H1 (cell line): Measurements from ENCODE around the gene ARHGEF35. TPM values are rescaled to one million over a fixed set of nuclear protein-coding genes. Genes with fewer than 3 reads are reported as not detected.

Experiments used
- CTCF ChIA-PET: fragments of 300-600 bp; sonication (Branson Sonifier 250); formaldehyde crosslinking; loops from one replicate; lab custom pipeline; 2021; ENCODE audit not compliant: partially characterized antibody; lab: Charles Lee
- POLR2A ChIA-PET: fragments of 300-600 bp; sonication (Branson Sonifier 250); formaldehyde crosslinking; loops from one replicate; lab custom pipeline; 2021; ENCODE audit warnings: inconsistent platforms; ENCODE audit not compliant: partially characterized antibody; lab: Charles Lee
- DNase-seq, 2 experiments: peaks; one replicate each; pipeline versions ENCODE4 v3.0.0 to v3.0.0-alpha.2; 2010 to 2022; ENCODE audit warnings: low spot score in 2 of 2, low read depth in 1 of 2, mixed read lengths in 1 of 2
- FAIRE-seq: peaks from 2 replicates; lab custom pipeline; 2011; peaks lifted over from hg19 to GRCh38; lab: Jason Lieb, UNC
- H2AFZ ChIP-seq: 2 replicates; pipeline ENCODE4 v1.8.1; 2012; ENCODE audit warnings: low read length, inconsistent platforms
- H2AK5ac ChIP-seq: 2 replicates; pipeline ENCODE4 v1.6.1; 2013; ENCODE audit warnings: low read depth, low read length
- H2BK120ac ChIP-seq: replicated peaks from 2 replicates; pipeline ENCODE3; 2013; ENCODE audit warnings: low read depth, low read length, inconsistent platforms
- H2BK12ac ChIP-seq: 2 replicates; pipeline ENCODE4 v1.6.1; 2013; ENCODE audit warnings: low read depth, low read length
- H2BK15ac ChIP-seq: 2 replicates; pipeline ENCODE4 v1.6.1; 2013; ENCODE audit warnings: low read length
- H2BK20ac ChIP-seq: 2 replicates; pipeline ENCODE4 v1.6.1; 2013; ENCODE audit warnings: low read length
- H2BK5ac ChIP-seq: 2 replicates; pipeline ENCODE4 v1.6.1; 2013; ENCODE audit warnings: low read depth, low read length
- H3K14ac ChIP-seq: 2 replicates; pipeline ENCODE4 v1.6.1; 2013; ENCODE audit warnings: inconsistent platforms; ENCODE audit not compliant: insufficient read length
- H3K18ac ChIP-seq: 2 replicates; pipeline ENCODE4 v1.6.1; 2013; ENCODE audit warnings: low read length; ENCODE audit errors: extremely low read depth
- H3K23ac ChIP-seq: 2 replicates; pipeline ENCODE4 v1.6.1; 2013; ENCODE audit warnings: inconsistent platforms; ENCODE audit not compliant: insufficient read length
- H3K23me2 ChIP-seq: 2 replicates; pipeline ENCODE4 v1.6.1; 2013; ENCODE audit warnings: low read depth, low read length
- H3K27ac ChIP-seq: 2 replicates; pipeline ENCODE4 v1.6.1; 2011; ENCODE audit warnings: low read depth, low read length, inconsistent platforms
- H3K27me3 ChIP-seq, 4 experiments: replicated peaks in 1 of 4; 1 replicate in 1 of 4; 2 replicates in 3 of 4; pipeline versions ENCODE4 v1.6.1 to v1.8.1; 2011 to 2013; ENCODE audit warnings: low read length in 3 of 4, mild to moderate bottlenecking in 3 of 4, inconsistent platforms in 2 of 4, mixed read lengths in 2 of 4, moderate library complexity in 1 of 4; ENCODE audit not compliant: control insufficient read depth in 3 of 4, insufficient read depth in 3 of 4; ENCODE audit errors: extremely low read depth in 1 of 4
- H3K36me3 ChIP-seq, 4 experiments: 2 replicates each; pipeline versions ENCODE4 v1.6.1 to v1.8.1; 2011 to 2013; ENCODE audit warnings: mild to moderate bottlenecking in 4 of 4, low read length in 3 of 4, moderate library complexity in 2 of 4, control low read depth in 1 of 4, inconsistent platforms in 1 of 4; ENCODE audit not compliant: insufficient read depth in 4 of 4, control insufficient read depth in 2 of 4
- H3K4ac ChIP-seq: replicated peaks from 2 replicates; pipeline ENCODE3; 2013; ENCODE audit warnings: low read length, low read depth, mixed read lengths, inconsistent platforms; ENCODE audit not compliant: insufficient read length
- H3K4me1 ChIP-seq, 4 experiments: replicated peaks in 1 of 4; 1 replicate in 1 of 4; 2 replicates in 3 of 4; pipeline versions ENCODE4 v1.6.1 to v1.8.1; 2011 to 2013; ENCODE audit warnings: low read length in 3 of 4, inconsistent platforms in 2 of 4, mixed read lengths in 1 of 4; ENCODE audit not compliant: insufficient read depth in 4 of 4, control insufficient read depth in 3 of 4
- H3K4me2 ChIP-seq, 2 experiments: 2 replicates each; pipeline versions ENCODE4 v1.6.1 to v1.8.1; 2011 to 2013; ENCODE audit warnings: low read depth in 2 of 2, low read length in 2 of 2, control low read depth in 1 of 2, inconsistent platforms in 1 of 2, mild to moderate bottlenecking in 1 of 2; ENCODE audit not compliant: insufficient read depth in 1 of 2
- H3K4me3 ChIP-seq, 4 experiments: fragments of 200-600, 300-600 bp in 1 of 4; sonication (generic), shearing (Covaris generic), sonication (Bioruptor Twin) in 1 of 4; 2 replicates each; pipeline versions ENCODE4 v1.5.1 to v1.8.1; 2011 to 2016; ENCODE audit warnings: low read length in 4 of 4, low read depth in 3 of 4, control low read depth in 2 of 4, inconsistent platforms in 2 of 4, mild to moderate bottlenecking in 2 of 4, mixed read lengths in 1 of 4, moderate library complexity in 1 of 4; ENCODE audit not compliant: insufficient read depth in 2 of 4; ENCODE audit errors: extremely low read depth in 1 of 4
- H3K56ac ChIP-seq: replicated peaks from 2 replicates; pipeline ENCODE3; 2013; ENCODE audit warnings: low read depth, mild to moderate bottlenecking, mixed read lengths, low read length, inconsistent platforms; ENCODE audit not compliant: insufficient read length
- H3K79me1 ChIP-seq: 2 replicates; pipeline ENCODE4 v1.6.1; 2013; ENCODE audit warnings: low read depth, low read length, control low read depth
- H3K79me2 ChIP-seq, 2 experiments: 2 replicates each; pipeline versions ENCODE4 v1.6.1 to v1.8.1; 2012 to 2013; ENCODE audit warnings: low read length in 2 of 2, mild to moderate bottlenecking in 2 of 2, inconsistent platforms in 1 of 2; ENCODE audit not compliant: insufficient read depth in 2 of 2, control insufficient read depth in 1 of 2
- H3K9ac ChIP-seq, 4 experiments: replicated peaks in 1 of 4; 1 replicate in 1 of 4; 2 replicates in 3 of 4; pipeline versions ENCODE4 v1.6.1 to v1.8.1; 2011 to 2013; ENCODE audit warnings: low read depth in 3 of 4, low read length in 3 of 4, control low read depth in 2 of 4, mild to moderate bottlenecking in 2 of 4, moderate library complexity in 2 of 4, inconsistent platforms in 1 of 4; ENCODE audit errors: extremely low read depth in 1 of 4
- H3K9me3 ChIP-seq, 2 experiments: 2 replicates each; pipeline versions ENCODE4 v1.6.1 to v1.8.1; 2012 to 2013; ENCODE audit warnings: mild to moderate bottlenecking in 2 of 2, moderate library complexity in 2 of 2, control low read depth in 1 of 2, inconsistent platforms in 1 of 2, low read depth in 1 of 2, low read length in 1 of 2, mixed read lengths in 1 of 2; ENCODE audit not compliant: insufficient read depth in 2 of 2
- H4K20me1 ChIP-seq, 2 experiments: replicated peaks in 1 of 2; 2 replicates each; pipeline versions ENCODE3 to v1.8.1; 2011 to 2013; ENCODE audit warnings: inconsistent platforms in 2 of 2, low read length in 2 of 2, mild to moderate bottlenecking in 1 of 2; ENCODE audit not compliant: insufficient read depth in 2 of 2, control insufficient read depth in 1 of 2
- H4K5ac ChIP-seq: 2 replicates; pipeline ENCODE4 v1.6.1; 2013; ENCODE audit warnings: low read length, low read depth, mixed read lengths, inconsistent platforms; ENCODE audit not compliant: insufficient read length
- H4K8ac ChIP-seq: 2 replicates; pipeline ENCODE4 v1.8.0; 2013; ENCODE audit warnings: mild to moderate bottlenecking, moderate library complexity, low read length, inconsistent platforms; ENCODE audit not compliant: insufficient read depth; ENCODE audit errors: extremely low read depth
- H4K91ac ChIP-seq: replicated peaks from 2 replicates; pipeline ENCODE3; 2013; ENCODE audit warnings: low read length, mixed read lengths, inconsistent platforms; ENCODE audit not compliant: insufficient read length
- HDAC6 ChIP-seq: IDR thresholded peaks from one replicate; pipeline ENCODE4 v1.7.1; 2012; ENCODE audit warnings: low read depth, mild to moderate bottlenecking, inconsistent platforms, low read length, moderate library complexity
- WGBS, 2 experiments: shearing (Covaris generic) in 1 of 2; methylation state at CpG; one replicate each; pipeline versions ENCODE4 v1.1.6 to v1.1.7; 2013 to 2015; ENCODE audit warnings: low lambda C conversion rate in 2 of 2, mixed read lengths in 2 of 2, inconsistent platforms in 1 of 2, low coverage in 1 of 2, missing lambda C conversion rate in 1 of 2; ENCODE audit not compliant: insufficient replicate concordance in 2 of 2, insufficient coverage in 1 of 2, insufficient read length in 1 of 2; ENCODE audit errors: extremely low coverage in 1 of 2, missing lambda C conversion rate in 1 of 2; 5-methylcytosine and 5-hydroxymethylcytosine counted together
- polyA plus RNA-seq, 7 experiments: library from polyadenylated mRNA; depleted of rRNA in 3 of 7; stranded (reverse) in 5 of 7; unstranded in 2 of 7; fragments of >200 nt in 5 of 7; fragments of 200-250 nt in 2 of 7; gene quantifications; 1 replicate in 5 of 7; 2 replicates in 1 of 7; 4 replicates in 1 of 7; pipeline versions ENCODE4 v1.2.1 to v1.2.3, GENCODE V29; 2011 to 2013; ENCODE audit warnings: missing spikeins in 2 of 7, mixed read lengths in 2 of 7
- total RNA-seq: library from RNA; stranded (reverse); fragmentation: NEBNext Ultra II Directional; extraction: Animal tissue kit (Norgen Biotek cat#: 25700); gene quantifications from 2 replicates; pipeline ENCODE4 v1.2.1, GENCODE V29; 2021

Gene ARHGEF35
- total and polyA plus RNA-seq, 2 of the 8 experiments (the other 6 are each of a cell fraction or from before 2014, with no cell fraction given), result 1.3 to 11.8 TPM

DNA sequence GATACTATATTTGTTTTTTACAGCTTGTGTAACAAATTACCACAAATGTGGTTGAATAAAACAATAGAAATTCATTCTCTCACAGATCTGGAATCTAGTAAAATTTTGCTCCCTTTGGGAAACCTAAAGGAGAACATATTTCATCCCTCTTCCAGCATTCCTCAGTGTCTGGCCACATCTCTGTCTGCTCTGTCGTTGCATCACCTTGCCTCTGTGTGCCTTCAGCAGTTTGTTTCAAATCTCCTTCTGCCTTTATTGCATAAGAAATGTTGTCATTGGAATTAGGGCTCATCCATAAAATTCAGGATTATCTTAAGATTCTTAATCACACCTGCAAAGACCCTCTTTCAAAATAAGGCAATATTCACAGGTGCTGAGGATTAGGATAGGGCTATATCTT, 58.1 kb downstream of the ARHGEF35 start:
- H3K4ac ChIP-seq, result no peak overlapping the region
- no peaks in the 10 kb centered on the region for H3K79me2 ChIP-seq
- no peak overlapping the region for H2BK120ac ChIP-seq
- no peak overlapping the region for H3K27ac ChIP-seq
- 100% methylated on average over 1 of the region's 1 CpG; no CpG with 5 or more reads in 1 of the 2 experiments for WGBS, 2 experiments
- H3K9ac ChIP-seq, result no peak overlapping the region
- no peak overlapping the region for H3K18ac ChIP-seq
- no peak overlapping the region for H3K14ac ChIP-seq
- no peaks in the 10 kb centered on the region for H3K4me1 ChIP-seq
- H3K9me3 ChIP-seq, result no peaks in the 10 kb centered on the region
- no peak overlapping the region for H2AK5ac ChIP-seq
- no peaks in the 10 kb centered on the region for H3K23me2 ChIP-seq
- no peaks in the 10 kb centered on the region for H3K27me3 ChIP-seq
- ChIA-PET POLR2A (no interaction called here), CTCF (interaction anchor here (0.7 to 1.9 kb wide), 3 partner anchors 9 to 256 kb away, joined by 4 to 8 read pairs (median 4); no protein-coding TSS in a partner anchor)
- H4K8ac ChIP-seq, result no peak overlapping the region
- H4K91ac ChIP-seq, result no peak overlapping the region
- DNase-seq (no peak), FAIRE-seq (no peak)
- no peak overlapping the region for H3K56ac ChIP-seq
- no peaks in the 10 kb centered on the region for H3K79me1 ChIP-seq
- H4K5ac ChIP-seq, result no peak overlapping the region
- H2BK5ac ChIP-seq, result no peak overlapping the region
- no peaks in the 10 kb centered on the region for H3K36me3 ChIP-seq
- no peak overlapping the region for H2AFZ ChIP-seq
- H2BK15ac ChIP-seq, result no peak overlapping the region
- H4K20me1 ChIP-seq, result no peaks in the 10 kb centered on the region
- H3K23ac ChIP-seq, result no peak overlapping the region
- no peak overlapping the region for H2BK20ac ChIP-seq
- no peak overlapping the region for H2BK12ac ChIP-seq
- no peak overlapping the region for H3K4me3 ChIP-seq
- no peak overlapping the region for H3K4me2 ChIP-seq
- no peak for TF ChIP-seq HDAC6
